H1 (cell line): ENCODE results near the gene STK11IP. TPM values are rescaled to one million over a fixed set of nuclear protein-coding genes. Genes with fewer than 3 reads are reported as not detected.

Experiments used
- EP300 ChIP-seq, 2 experiments: IDR thresholded peaks; 1 replicate in 1 of 2; 2 replicates in 1 of 2; pipeline ENCODE4 v1.6.1; 2011 to 2012; ENCODE audit warnings: low read depth in 2 of 2, low read length in 2 of 2, mild to moderate bottlenecking in 2 of 2, borderline replicate concordance in 1 of 2, inconsistent platforms in 1 of 2, moderate library complexity in 1 of 2
- JUN ChIP-seq: IDR thresholded peaks from 2 replicates; pipeline ENCODE4 v1.6.1; 2011; ENCODE audit warnings: low read depth, mild to moderate bottlenecking, improper control_type of control experiment, low read length
- KDM4A ChIP-seq: IDR thresholded peaks from one replicate; pipeline ENCODE4 v1.7.1; 2012; ENCODE audit warnings: low read depth, mild to moderate bottlenecking, moderate library complexity, low read length, inconsistent platforms; ENCODE audit not compliant: severe bottlenecking
- KDM5A ChIP-seq: fragments of 200-600 bp; IDR thresholded peaks from 2 replicates; pipeline ENCODE4 v1.7.1; 2012; ENCODE audit warnings: mild to moderate bottlenecking, low read length, inconsistent platforms, mixed read lengths
- MAX ChIP-seq: IDR thresholded peaks from 2 replicates; pipeline ENCODE4 v1.6.1; 2012; ENCODE audit warnings: inconsistent platforms
- POLR2A ChIP-seq, 2 experiments: IDR thresholded peaks; 1 replicate in 1 of 2; 2 replicates in 1 of 2; pipeline ENCODE4 v1.6.1; 2011; ENCODE audit warnings: low read depth in 2 of 2, low read length in 2 of 2, mild to moderate bottlenecking in 2 of 2; ENCODE audit errors: control extremely low read depth in 1 of 2
- POLR2AphosphoS5 ChIP-seq: IDR thresholded peaks from 2 replicates; pipeline ENCODE4 v1.6.1; 2011; ENCODE audit warnings: low read depth, low read length
- SP4 ChIP-seq: IDR thresholded peaks from 2 replicates; pipeline ENCODE4 v1.6.1; 2012; ENCODE audit warnings: low read length, inconsistent platforms
- SUZ12 ChIP-seq: fragments of 200-600 bp; sonication (generic); IDR thresholded peaks from 2 replicates; pipeline ENCODE4 v1.6.1; 2012; ENCODE audit warnings: mild to moderate bottlenecking, inconsistent platforms, low read length, moderate library complexity, mixed read lengths
- TAF1 ChIP-seq: IDR thresholded peaks from 2 replicates; pipeline ENCODE4 v1.6.1; 2011; ENCODE audit warnings: mild to moderate bottlenecking, low read depth, low read length
- TBP ChIP-seq: IDR thresholded peaks from 2 replicates; pipeline ENCODE4 v1.6.1; 2011; ENCODE audit warnings: low read depth, low read length, improper control_type of control experiment
- polyA plus RNA-seq, 7 experiments: library from polyadenylated mRNA; depleted of rRNA in 3 of 7; stranded (reverse) in 5 of 7; unstranded in 2 of 7; fragments of >200 nt in 5 of 7; fragments of 200-250 nt in 2 of 7; gene quantifications; 1 replicate in 5 of 7; 2 replicates in 1 of 7; 4 replicates in 1 of 7; pipeline versions ENCODE4 v1.2.1 to v1.2.3, GENCODE V29; 2011 to 2013; ENCODE audit warnings: missing spikeins in 2 of 7, mixed read lengths in 2 of 7
- total RNA-seq: library from RNA; stranded (reverse); fragmentation: NEBNext Ultra II Directional; extraction: Animal tissue kit (Norgen Biotek cat#: 25700); gene quantifications from 2 replicates; pipeline ENCODE4 v1.2.1, GENCODE V29; 2021

STK11IP gene
- total and polyA plus RNA-seq, 2 of the 8 experiments (the other 6 are each of a cell fraction or from before 2014, with no cell fraction given): 18.5 to 29.6 TPM

GRCh38 chr2:219597552-219598307 lies at the start of gene STK11IP (continued):
- no peak for TF ChIP-seq EP300 (IDR thresholded peaks at IDR 0.05; ENCODE audit: borderline replicate concordance in 1 of 2, low read depth in 2 of 2, low read length in 2 of 2)
- peak; percentile 50; the same call in 1 of the 2 replicates for TF ChIP-seq MAX
- TF ChIP-seq SP4: peak; percentile 72; the same call in 1 of the 2 replicates
- TF ChIP-seq TBP: peak; percentile 69
- TF ChIP-seq TAF1: peak; percentile 83
- TF ChIP-seq POLR2AphosphoS5: peak; percentile 73; the same call in 1 of the 2 replicates
- 0 out of 2 replicates have a peak, but pooled peaks have one; percentile 19 for TF ChIP-seq JUN
- TF ChIP-seq KDM4A: peak; percentile 75
- peak; percentile 77 to 94 for TF ChIP-seq POLR2A (IDR thresholded peaks at IDR 0.05; ENCODE audit: control extremely low read depth in 1 of 2, low read depth in 2 of 2, low read length in 2 of 2)
- peak; percentile 52 for TF ChIP-seq KDM5A
- no peak for TF ChIP-seq SUZ12
